CD4-positive, alpha-beta T cell treated with Interleukin-6 for 4 hours (primary cell): Measurements from ENCODE around the gene GLRB.
"Not testable (repeated sequence)": the region's sequence is repeated elsewhere in the genome, so short reads cannot be mapped to it uniquely, and the experiment has no call there.

Experiments used
- DNase-seq: peaks from one replicate; pipeline ENCODE4 v3.0.0-alpha.2; 2020; ENCODE audit warnings: mixed read lengths

Gene GLRB

GRCh38 chr4:157075811-157076577 is at the start of gene GLRB:
Gene GLRB (plus strand): TSS chr4:157076150. CDS start chr4:157078025, 1,875 bp downstream.
- no peak for DNase-seq

GRCh38 chr4:157035471-157035870 is 40.5 kb upstream of the GLRB start:
- no peak for DNase-seq

GRCh38 chr4:157040405-157040804 is 35.5 kb upstream of the GLRB start:
- DNase-seq, result no peak

GRCh38 chr4:157043131-157043530 is 32.8 kb upstream of the GLRB start:
- no peak for DNase-seq

- no peak for DNase-seq
These were observed 30.3 kb upstream of the GLRB start for GRCh38 chr4:157045507-157046127.

GRCh38 chr4:157048248-157048647 is 27.7 kb upstream of the GLRB start:
- DNase-seq, result no peak

- DNase-seq, result no peak
These were observed 25.4 kb upstream of the GLRB start for GRCh38 chr4:157050561-157050960.

GRCh38 chr4:157052429-157053040 is 23.4 kb upstream of the GLRB start:
- DNase-seq, result no peak

GRCh38 chr4:157057218-157057617 is 18.7 kb upstream of the GLRB start:
- no peak for DNase-seq

- DNase-seq, result not testable (repeated sequence)
These were observed 17.1 kb upstream of the GLRB start for GRCh38 chr4:157058899-157059298.

GRCh38 chr4:157072002-157072401 is 3.9 kb upstream of the GLRB start:
- DNase-seq, result no peak

- no peak for DNase-seq
These were observed 549 bp upstream of the GLRB start for GRCh38 chr4:157075401-157075800.

GRCh38 chr4:157076578-157076947 is 613 bp downstream of the GLRB start:
- no peak for DNase-seq

- no peak for DNase-seq
These were observed 3.5 kb downstream of the GLRB start for GRCh38 chr4:157079441-157079840.

- DNase-seq, result no peak
These were observed 4.7 kb downstream of the GLRB start for GRCh38 chr4:157080605-157081004.

- no peak for DNase-seq
These were observed 19.8 kb downstream of the GLRB start for GRCh38 chr4:157095716-157096115.

GRCh38 chr4:157096439-157096838 is 20.5 kb downstream of the GLRB start:
- DNase-seq, result no peak

GRCh38 chr4:157099506-157099905 is 23.6 kb downstream of the GLRB start:
- no peak for DNase-seq

GRCh38 chr4:157104541-157104940 is 28.6 kb downstream of the GLRB start:
- no peak for DNase-seq

- DNase-seq, result no peak
These were observed 38.7 kb downstream of the GLRB start for GRCh38 chr4:157114671-157115070.

- no peak for DNase-seq
These were observed 39.8 kb downstream of the GLRB start for GRCh38 chr4:157115613-157116335.

GRCh38 chr4:157121401-157121800 is 45.5 kb downstream of the GLRB start:
- DNase-seq, result no peak

GRCh38 chr4:157127571-157127970 is 51.6 kb downstream of the GLRB start:
- no peak for DNase-seq

GRCh38 chr4:157128395-157128794 is 52.4 kb downstream of the GLRB start:
- no peak for DNase-seq
